SK-N-SH treated with all-trans-retinoic acid at 6 μM for 48 hours (cell line): Measurements from ENCODE around the gene MEF2B.

Experiments
- ATAC-seq: fragments of 200-7000 bp; cut with Tn5 transposase; 3 replicates; pipeline ENCODE4 v1.9.1; 2020; ENCODE audit warnings: mild to moderate bottlenecking, moderate library complexity
- ARNTL ChIP-seq: fragments of 450-650 bp; formaldehyde crosslinking; IDR thresholded peaks from 2 replicates; pipeline ENCODE4 v1.5.0; 2020; ENCODE audit warnings: low read depth, mild to moderate bottlenecking, moderate library complexity, borderline replicate concordance
- BACH2 ChIP-seq: fragments of 250-450 bp; sonication (Bioruptor Pico); IDR thresholded peaks from 2 replicates; pipeline ENCODE4 v1.9.0; 2021; ENCODE audit warnings: mild to moderate bottlenecking, borderline replicate concordance
- CSDC2 ChIP-seq: fragments of 250-450 bp; sonication (Bioruptor Pico); IDR thresholded peaks from 2 replicates; pipeline ENCODE4 v1.5.0; 2020; ENCODE audit warnings: mild to moderate bottlenecking, moderate library complexity
- ESRRG ChIP-seq: fragments of 250-450 bp; sonication (Bioruptor Pico); IDR thresholded peaks from 2 replicates; pipeline ENCODE4 v1.6.1; 2021; ENCODE audit warnings: mild to moderate bottlenecking
- GLIS3 ChIP-seq: fragments of 250-450 bp; sonication (Bioruptor Pico); IDR thresholded peaks from 2 replicates; pipeline ENCODE4 v1.5.0; 2020; ENCODE audit warnings: mild to moderate bottlenecking, moderate library complexity
- ISL1 ChIP-seq: fragments of 250-450 bp; sonication (Bioruptor Pico); IDR thresholded peaks from 2 replicates; pipeline ENCODE4 v2.1.2; 2022; ENCODE audit warnings: mild to moderate bottlenecking, moderate library complexity
- OSR1 ChIP-seq: fragments of 250-450 bp; sonication (Bioruptor Pico); IDR thresholded peaks from 2 replicates; pipeline ENCODE4 v1.8.0; 2022; ENCODE audit warnings: moderate library complexity, mild to moderate bottlenecking, inconsistent platforms
- PPARA ChIP-seq: fragments of 250-450 bp; sonication (Bioruptor Pico); IDR thresholded peaks from 2 replicates; pipeline ENCODE4 v1.5.0; 2020; ENCODE audit warnings: mild to moderate bottlenecking, borderline replicate concordance
- RARB ChIP-seq: fragments of 250-450 bp; sonication (Bioruptor Pico); IDR thresholded peaks from 2 replicates; pipeline ENCODE4 v1.8.0; 2021; ENCODE audit warnings: mild to moderate bottlenecking, moderate library complexity
- SNAI2 ChIP-seq: fragments of 250-450 bp; sonication (Bioruptor Pico); IDR thresholded peaks from 2 replicates; pipeline ENCODE4 v1.5.0; 2020; ENCODE audit warnings: mild to moderate bottlenecking, moderate library complexity
- TCF4 ChIP-seq: fragments of 250-450 bp; sonication (Bioruptor Pico); IDR thresholded peaks from 2 replicates; pipeline ENCODE4 v1.8.0; 2021; ENCODE audit warnings: mild to moderate bottlenecking, moderate library complexity, borderline replicate concordance
- TOX ChIP-seq: fragments of 250-450 bp; sonication (Bioruptor Pico); IDR thresholded peaks from 2 replicates; pipeline ENCODE4 v1.8.0; 2021; ENCODE audit warnings: mild to moderate bottlenecking, moderate library complexity, borderline replicate concordance
- ZC3H10 ChIP-seq: fragments of 250-450 bp; sonication (Bioruptor Pico); IDR thresholded peaks from 2 replicates; pipeline ENCODE4 v1.5.1; 2021; ENCODE audit warnings: mild to moderate bottlenecking, moderate library complexity
- ZFP3 ChIP-seq: fragments of 250-450 bp; sonication (Bioruptor Pico); IDR thresholded peaks from 2 replicates; pipeline ENCODE4 v1.5.0; 2020; ENCODE audit warnings: mild to moderate bottlenecking, moderate library complexity
- ZFP30 ChIP-seq: fragments of 450-650 bp; formaldehyde crosslinking; IDR thresholded peaks from 2 replicates; pipeline ENCODE4 v1.5.0; 2022; ENCODE audit warnings: mild to moderate bottlenecking, moderate library complexity
- ZNF565 ChIP-seq: fragments of 450-650 bp; formaldehyde crosslinking; conservative IDR thresholded peaks from 2 replicates; pipeline ENCODE4 v1.5.0; 2020; ENCODE audit warnings: low read depth, mild to moderate bottlenecking, moderate library complexity
- ZNF70 ChIP-seq: fragments of 450-650 bp; formaldehyde crosslinking; IDR thresholded peaks from 2 replicates; pipeline ENCODE4 v1.5.0; 2020; ENCODE audit warnings: mild to moderate bottlenecking, moderate library complexity
- ZNF8 ChIP-seq: fragments of 450-650 bp; formaldehyde crosslinking; IDR thresholded peaks from 2 replicates; pipeline ENCODE4 v1.5.0; 2020; ENCODE audit warnings: mild to moderate bottlenecking, moderate library complexity
- TF ChIP-seq, protein P1 (sequence below): fragments of 250-450 bp; sonication (Bioruptor Pico); IDR thresholded peaks from 2 replicates; pipeline ENCODE4 v1.8.0; 2021; ENCODE audit warnings: low read depth, mild to moderate bottlenecking, moderate library complexity, borderline replicate concordance
- TF ChIP-seq, protein P2 (sequence below): fragments of 250-450 bp; sonication (Bioruptor Pico); IDR thresholded peaks from 2 replicates; pipeline ENCODE4 v1.5.0; 2020; ENCODE audit warnings: mild to moderate bottlenecking, moderate library complexity
- TF ChIP-seq, protein P3 (sequence below): fragments of 250-450 bp; sonication (Bioruptor Pico); IDR thresholded peaks from 2 replicates; pipeline ENCODE4 v1.5.1; 2020; ENCODE audit warnings: low read depth, mild to moderate bottlenecking, moderate library complexity
- TF ChIP-seq, protein P4 (sequence below): fragments of 250-450 bp; sonication (Bioruptor Pico); IDR thresholded peaks from 2 replicates; pipeline ENCODE4 v1.8.0; 2020; ENCODE audit warnings: mild to moderate bottlenecking, moderate library complexity, borderline replicate concordance
- TF ChIP-seq, protein P5 (sequence below): fragments of 250-450 bp; sonication (Bioruptor Pico); IDR thresholded peaks from 2 replicates; pipeline ENCODE4 v1.5.1; 2021; ENCODE audit warnings: mild to moderate bottlenecking, moderate library complexity

Gene MEF2B

DNA sequence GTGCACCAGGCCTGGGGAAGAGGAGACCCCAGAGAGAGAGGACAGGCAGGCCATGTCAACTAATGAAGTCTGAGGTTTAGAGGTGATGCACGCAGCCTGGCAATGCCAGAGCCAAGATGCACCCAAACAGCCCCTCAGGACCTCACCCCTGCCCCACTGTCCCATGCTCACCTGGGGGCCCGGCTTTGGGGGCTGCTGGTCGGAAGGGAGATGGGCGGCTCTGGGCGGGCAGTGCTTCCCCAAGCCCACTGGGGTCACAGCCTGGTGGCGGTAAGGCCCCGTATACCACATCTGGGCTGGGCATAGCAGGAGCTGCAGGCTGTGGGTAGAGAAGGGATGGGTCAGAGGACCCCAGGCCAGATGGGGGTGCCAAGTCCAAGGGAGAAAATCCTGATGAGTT is 23.2 kb downstream of the MEF2B start:
- TF ChIP-seq, protein P1, sequence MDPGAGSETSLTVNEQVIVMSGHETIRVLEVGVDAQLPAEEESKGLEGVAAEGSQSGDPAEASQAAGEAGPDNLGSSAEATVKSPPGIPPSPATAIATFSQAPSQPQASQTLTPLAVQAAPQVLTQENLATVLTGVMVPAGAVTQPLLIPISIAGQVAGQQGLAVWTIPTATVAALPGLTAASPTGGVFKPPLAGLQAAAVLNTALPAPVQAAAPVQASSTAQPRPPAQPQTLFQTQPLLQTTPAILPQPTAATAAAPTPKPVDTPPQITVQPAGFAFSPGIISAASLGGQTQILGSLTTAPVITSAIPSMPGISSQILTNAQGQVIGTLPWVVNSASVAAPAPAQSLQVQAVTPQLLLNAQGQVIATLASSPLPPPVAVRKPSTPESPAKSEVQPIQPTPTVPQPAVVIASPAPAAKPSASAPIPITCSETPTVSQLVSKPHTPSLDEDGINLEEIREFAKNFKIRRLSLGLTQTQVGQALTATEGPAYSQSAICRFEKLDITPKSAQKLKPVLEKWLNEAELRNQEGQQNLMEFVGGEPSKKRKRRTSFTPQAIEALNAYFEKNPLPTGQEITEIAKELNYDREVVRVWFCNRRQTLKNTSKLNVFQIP = no peak
- TF ChIP-seq BACH2 (CRISPR knock-in tag) (no peak), CSDC2 (CRISPR knock-in tag) (no peak), ZFP3 (no peak), PPARA (no peak), SNAI2 (CRISPR knock-in tag) (no peak), OSR1 (CRISPR knock-in tag) (no peak), ARNTL (CRISPR knock-in tag) (no peak), TCF4 (no peak), TOX (no peak), ZNF8 (CRISPR knock-in tag) (no peak), ZNF565 (CRISPR knock-in tag) (no peak), ISL1 (CRISPR knock-in tag) (no peak), RARB (CRISPR knock-in tag) (no peak), ZFP30 (CRISPR knock-in tag) (no peak), GLIS3 (CRISPR knock-in tag) (no peak), ESRRG (CRISPR knock-in tag) (no peak), ZNF70 (CRISPR knock-in tag) (no peak)
- TF ChIP-seq, protein P2, sequence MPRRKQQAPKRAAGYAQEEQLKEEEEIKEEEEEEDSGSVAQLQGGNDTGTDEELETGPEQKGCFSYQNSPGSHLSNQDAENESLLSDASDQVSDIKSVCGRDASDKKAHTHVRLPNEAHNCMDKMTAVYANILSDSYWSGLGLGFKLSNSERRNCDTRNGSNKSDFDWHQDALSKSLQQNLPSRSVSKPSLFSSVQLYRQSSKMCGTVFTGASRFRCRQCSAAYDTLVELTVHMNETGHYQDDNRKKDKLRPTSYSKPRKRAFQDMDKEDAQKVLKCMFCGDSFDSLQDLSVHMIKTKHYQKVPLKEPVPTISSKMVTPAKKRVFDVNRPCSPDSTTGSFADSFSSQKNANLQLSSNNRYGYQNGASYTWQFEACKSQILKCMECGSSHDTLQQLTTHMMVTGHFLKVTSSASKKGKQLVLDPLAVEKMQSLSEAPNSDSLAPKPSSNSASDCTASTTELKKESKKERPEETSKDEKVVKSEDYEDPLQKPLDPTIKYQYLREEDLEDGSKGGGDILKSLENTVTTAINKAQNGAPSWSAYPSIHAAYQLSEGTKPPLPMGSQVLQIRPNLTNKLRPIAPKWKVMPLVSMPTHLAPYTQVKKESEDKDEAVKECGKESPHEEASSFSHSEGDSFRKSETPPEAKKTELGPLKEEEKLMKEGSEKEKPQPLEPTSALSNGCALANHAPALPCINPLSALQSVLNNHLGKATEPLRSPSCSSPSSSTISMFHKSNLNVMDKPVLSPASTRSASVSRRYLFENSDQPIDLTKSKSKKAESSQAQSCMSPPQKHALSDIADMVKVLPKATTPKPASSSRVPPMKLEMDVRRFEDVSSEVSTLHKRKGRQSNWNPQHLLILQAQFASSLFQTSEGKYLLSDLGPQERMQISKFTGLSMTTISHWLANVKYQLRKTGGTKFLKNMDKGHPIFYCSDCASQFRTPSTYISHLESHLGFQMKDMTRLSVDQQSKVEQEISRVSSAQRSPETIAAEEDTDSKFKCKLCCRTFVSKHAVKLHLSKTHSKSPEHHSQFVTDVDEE (CRISPR knock-in tag) = no peak
- TF ChIP-seq, protein P3, sequence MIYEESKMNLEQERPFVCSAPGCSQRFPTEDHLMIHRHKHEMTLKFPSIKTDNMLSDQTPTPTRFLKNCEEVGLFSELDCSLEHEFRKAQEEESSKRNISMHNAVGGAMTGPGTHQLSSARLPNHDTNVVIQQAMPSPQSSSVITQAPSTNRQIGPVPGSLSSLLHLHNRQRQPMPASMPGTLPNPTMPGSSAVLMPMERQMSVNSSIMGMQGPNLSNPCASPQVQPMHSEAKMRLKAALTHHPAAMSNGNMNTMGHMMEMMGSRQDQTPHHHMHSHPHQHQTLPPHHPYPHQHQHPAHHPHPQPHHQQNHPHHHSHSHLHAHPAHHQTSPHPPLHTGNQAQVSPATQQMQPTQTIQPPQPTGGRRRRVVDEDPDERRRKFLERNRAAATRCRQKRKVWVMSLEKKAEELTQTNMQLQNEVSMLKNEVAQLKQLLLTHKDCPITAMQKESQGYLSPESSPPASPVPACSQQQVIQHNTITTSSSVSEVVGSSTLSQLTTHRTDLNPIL (CRISPR knock-in tag) = no peak
- ATAC-seq = no peak

DNA sequence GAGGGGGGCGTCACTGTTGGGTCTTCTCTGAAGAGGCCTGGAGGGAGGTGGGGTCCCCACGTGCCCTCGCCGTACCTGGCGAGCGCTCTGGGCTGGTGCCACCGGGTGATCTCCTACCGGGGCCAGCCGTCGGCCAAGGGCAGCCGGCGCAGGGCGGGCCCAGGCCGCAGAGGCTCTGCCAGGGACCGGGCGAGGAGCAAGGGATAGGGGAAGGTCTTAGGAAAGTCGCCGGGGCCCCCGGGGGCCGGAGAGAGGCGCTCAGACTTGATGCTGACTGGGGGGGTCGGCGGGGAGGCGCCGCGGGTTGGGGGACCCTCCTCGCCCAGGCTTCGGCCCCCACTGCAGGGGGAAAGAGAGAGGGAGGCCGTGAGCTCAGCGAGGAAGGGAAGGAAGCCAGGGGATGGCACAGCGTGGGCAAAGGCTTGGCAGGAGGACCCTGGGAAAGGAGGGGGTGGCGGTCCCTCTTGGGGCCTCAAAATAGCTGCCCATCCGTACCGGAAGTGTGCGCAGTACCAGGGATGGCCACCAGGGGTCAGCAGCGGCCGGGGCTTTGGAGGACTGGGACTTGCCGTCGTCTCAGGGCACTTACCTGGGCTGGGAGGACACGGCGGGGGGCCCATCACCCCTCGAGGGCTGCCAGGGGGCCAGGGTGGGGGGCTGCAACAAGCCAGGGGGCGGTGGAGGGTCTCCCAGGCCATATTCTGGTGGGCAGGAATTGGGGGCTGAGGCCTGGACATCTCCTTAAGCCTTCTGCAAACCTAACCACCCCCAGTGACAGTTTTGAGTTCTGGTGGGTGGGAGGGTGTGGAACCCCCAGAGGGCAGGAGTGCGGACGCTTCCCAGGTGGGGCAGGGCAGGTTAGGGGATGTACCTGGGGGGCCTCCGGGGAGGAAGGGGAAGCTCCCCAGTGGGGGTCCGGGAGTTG is 24.1 kb downstream of the MEF2B start:
- ATAC-seq = peak; percentile 89
- TF ChIP-seq, protein P2 (CRISPR knock-in tag) = no peak
- TF ChIP-seq, protein P1 = no peak
- TF ChIP-seq ZFP30 (CRISPR knock-in tag) = no peak
- no peak for TF ChIP-seq ZC3H10 (CRISPR knock-in tag)
- TF ChIP-seq, protein P3 (CRISPR knock-in tag) = no peak
- TF ChIP-seq TOX = no peak
- TF ChIP-seq, protein P4, sequence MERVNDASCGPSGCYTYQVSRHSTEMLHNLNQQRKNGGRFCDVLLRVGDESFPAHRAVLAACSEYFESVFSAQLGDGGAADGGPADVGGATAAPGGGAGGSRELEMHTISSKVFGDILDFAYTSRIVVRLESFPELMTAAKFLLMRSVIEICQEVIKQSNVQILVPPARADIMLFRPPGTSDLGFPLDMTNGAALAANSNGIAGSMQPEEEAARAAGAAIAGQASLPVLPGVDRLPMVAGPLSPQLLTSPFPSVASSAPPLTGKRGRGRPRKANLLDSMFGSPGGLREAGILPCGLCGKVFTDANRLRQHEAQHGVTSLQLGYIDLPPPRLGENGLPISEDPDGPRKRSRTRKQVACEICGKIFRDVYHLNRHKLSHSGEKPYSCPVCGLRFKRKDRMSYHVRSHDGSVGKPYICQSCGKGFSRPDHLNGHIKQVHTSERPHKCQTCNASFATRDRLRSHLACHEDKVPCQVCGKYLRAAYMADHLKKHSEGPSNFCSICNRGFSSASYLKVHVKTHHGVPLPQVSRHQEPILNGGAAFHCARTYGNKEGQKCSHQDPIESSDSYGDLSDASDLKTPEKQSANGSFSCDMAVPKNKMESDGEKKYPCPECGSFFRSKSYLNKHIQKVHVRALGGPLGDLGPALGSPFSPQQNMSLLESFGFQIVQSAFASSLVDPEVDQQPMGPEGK (CRISPR knock-in tag) = no peak
- no peak for TF ChIP-seq OSR1 (CRISPR knock-in tag)
- no peak for TF ChIP-seq TCF4
- no peak for TF ChIP-seq ZNF8 (CRISPR knock-in tag)
- no peak for TF ChIP-seq PPARA
- no peak for TF ChIP-seq RARB (CRISPR knock-in tag)
- TF ChIP-seq, protein P5, sequence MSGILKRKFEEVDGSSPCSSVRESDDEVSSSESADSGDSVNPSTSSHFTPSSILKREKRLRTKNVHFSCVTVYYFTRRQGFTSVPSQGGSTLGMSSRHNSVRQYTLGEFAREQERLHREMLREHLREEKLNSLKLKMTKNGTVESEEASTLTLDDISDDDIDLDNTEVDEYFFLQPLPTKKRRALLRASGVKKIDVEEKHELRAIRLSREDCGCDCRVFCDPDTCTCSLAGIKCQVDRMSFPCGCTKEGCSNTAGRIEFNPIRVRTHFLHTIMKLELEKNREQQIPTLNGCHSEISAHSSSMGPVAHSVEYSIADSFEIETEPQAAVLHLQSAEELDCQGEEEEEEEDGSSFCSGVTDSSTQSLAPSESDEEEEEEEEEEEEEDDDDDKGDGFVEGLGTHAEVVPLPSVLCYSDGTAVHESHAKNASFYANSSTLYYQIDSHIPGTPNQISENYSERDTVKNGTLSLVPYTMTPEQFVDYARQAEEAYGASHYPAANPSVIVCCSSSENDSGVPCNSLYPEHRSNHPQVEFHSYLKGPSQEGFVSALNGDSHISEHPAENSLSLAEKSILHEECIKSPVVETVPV (CRISPR knock-in tag) = no peak
- no peak for TF ChIP-seq SNAI2 (CRISPR knock-in tag)
- TF ChIP-seq ZNF565 (CRISPR knock-in tag) = no peak
- TF ChIP-seq ZNF70 (CRISPR knock-in tag) = no peak
- TF ChIP-seq CSDC2 (CRISPR knock-in tag) = no peak
